Left lung (tissue), 10 donors: ENCODE data around the gene NOS2. TPM values are rescaled to one million over a fixed set of nuclear protein-coding genes. Genes with fewer than 3 reads are reported as not detected.

ENCODE experiments used
- ATAC-seq: fragments of 200-7000 bp; cut with Tn5 transposase; one replicate; pipeline ENCODE4 v1.9.1; 2020; ENCODE audit warnings: moderate library complexity
- DNase-seq, 4 donors: peaks; one replicate each; pipeline ENCODE4 v3.0.0-alpha.2; 2013 to 2020
- H3K27ac ChIP-seq, 2 donors: fragments of 200-600 bp; sonication (generic) in 1 of 2; one replicate each; pipeline versions ENCODE4 v1.5.0 to v1.8.0; 2020 to 2021
- H3K27me3 ChIP-seq, 2 donors: fragments of 200-600 bp; sonication (generic) in 1 of 2; one replicate each; pipeline versions ENCODE4 v1.5.0 to v1.8.0; 2020 to 2021
- H3K36me3 ChIP-seq, 2 donors: fragments of 200-600 bp; sonication (generic) in 1 of 2; one replicate each; pipeline versions ENCODE4 v1.5.0 to v1.8.0; 2020 to 2021
- H3K4me1 ChIP-seq, 2 donors: fragments of 200-600 bp; one replicate each; pipeline ENCODE4 v1.8.0; 2021
- H3K4me3 ChIP-seq, 2 donors: fragments of 200-600 bp; sonication (generic) in 1 of 2; one replicate each; pipeline versions ENCODE4 v1.5.0 to v1.8.0; 2020 to 2021; ENCODE audit warnings: mild to moderate bottlenecking in 1 of 2
- H3K9me3 ChIP-seq, 2 donors: fragments of 200-600 bp; sonication (generic) in 1 of 2; one replicate each; pipeline versions ENCODE4 v1.5.0 to v1.8.0; 2020 to 2021
- intact Hi-C, 2 donors: fragments of 100-400 bp; cut with DNase I; formaldehyde crosslinking; loops; one replicate each; pipeline versions ENCODE4 v1.11.2 to v1.14.2; 2022
- polyA plus RNA-seq, 6 donors: library from polyadenylated mRNA; unstranded; fragments of 120-200 nt; gene quantifications; one replicate each; pipeline ENCODE4 v1.2.1, GENCODE V29; 2013; ENCODE audit not compliant: insufficient read length in 6 of 6
- total RNA-seq, 2 donors: library from RNA; stranded (reverse); fragmentation: NEBNext Ultra II Directional; extraction: Animal tissue kit (Norgen Biotek cat#: 25700); gene quantifications; one replicate each; pipeline ENCODE4 v1.2.1, GENCODE V29; 2021
- TF ChIP-seq, protein P1 (sequence below), 2 donors: fragments of 200-600 bp; sonication (generic) in 1 of 2; IDR thresholded peaks; one replicate each; pipeline versions ENCODE4 v1.5.0 to v1.8.0; 2021; ENCODE audit warnings: antibody characterized with exemption in 2 of 2
- donor health status: DM: no; HTN: yes; CAD: no.
- donor health status: DM: no; HTN: no; CAD: no.

Gene NOS2
- total and polyA plus RNA-seq, 8 donors, result 0.34 to 2.3 (median 1.7) TPM

DNA sequence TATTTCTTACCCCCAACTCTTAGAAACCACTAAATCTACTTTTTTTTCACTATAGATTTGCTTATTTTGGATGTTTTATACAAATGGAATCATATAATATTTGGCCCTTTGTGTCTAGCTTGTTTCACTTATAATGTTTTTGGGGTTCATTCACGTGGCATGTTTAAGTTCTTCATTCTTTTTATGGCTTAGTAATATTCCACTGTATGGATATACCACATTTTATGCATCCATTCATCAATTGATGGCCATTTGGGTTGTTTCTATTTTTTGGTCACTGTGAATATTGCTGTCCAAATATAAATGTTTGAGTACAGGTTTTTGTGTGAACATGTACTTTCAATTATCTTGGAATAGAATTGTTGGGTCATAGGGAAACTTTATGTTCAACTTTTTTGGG, 9.2 kb upstream of the NOS2 start:
- Histone ChIP-seq H3K36me3 (no peaks in the 10 kb centered on the region), H3K27ac (no peak overlapping the region), H3K4me3 (no peak overlapping the region), H3K27me3 (no peaks in the 10 kb centered on the region), H3K9me3 (no peaks in the 10 kb centered on the region), H3K4me1 (peaks cover 5 to 17% of the 10 kb centered on the region in 2 donors)
- ATAC-seq (no peak), DNase-seq (no peak)
- TF ChIP-seq, protein P1, sequence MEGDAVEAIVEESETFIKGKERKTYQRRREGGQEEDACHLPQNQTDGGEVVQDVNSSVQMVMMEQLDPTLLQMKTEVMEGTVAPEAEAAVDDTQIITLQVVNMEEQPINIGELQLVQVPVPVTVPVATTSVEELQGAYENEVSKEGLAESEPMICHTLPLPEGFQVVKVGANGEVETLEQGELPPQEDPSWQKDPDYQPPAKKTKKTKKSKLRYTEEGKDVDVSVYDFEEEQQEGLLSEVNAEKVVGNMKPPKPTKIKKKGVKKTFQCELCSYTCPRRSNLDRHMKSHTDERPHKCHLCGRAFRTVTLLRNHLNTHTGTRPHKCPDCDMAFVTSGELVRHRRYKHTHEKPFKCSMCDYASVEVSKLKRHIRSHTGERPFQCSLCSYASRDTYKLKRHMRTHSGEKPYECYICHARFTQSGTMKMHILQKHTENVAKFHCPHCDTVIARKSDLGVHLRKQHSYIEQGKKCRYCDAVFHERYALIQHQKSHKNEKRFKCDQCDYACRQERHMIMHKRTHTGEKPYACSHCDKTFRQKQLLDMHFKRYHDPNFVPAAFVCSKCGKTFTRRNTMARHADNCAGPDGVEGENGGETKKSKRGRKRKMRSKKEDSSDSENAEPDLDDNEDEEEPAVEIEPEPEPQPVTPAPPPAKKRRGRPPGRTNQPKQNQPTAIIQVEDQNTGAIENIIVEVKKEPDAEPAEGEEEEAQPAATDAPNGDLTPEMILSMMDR (IDR thresholded peaks at IDR 0.05), result no peak
- intact Hi-C loops, result loop anchor here in 1 of 2 donors (5.0 kb wide), 2 partner anchors 73 to 443 kb away; no protein-coding TSS in a partner anchor

DNA sequence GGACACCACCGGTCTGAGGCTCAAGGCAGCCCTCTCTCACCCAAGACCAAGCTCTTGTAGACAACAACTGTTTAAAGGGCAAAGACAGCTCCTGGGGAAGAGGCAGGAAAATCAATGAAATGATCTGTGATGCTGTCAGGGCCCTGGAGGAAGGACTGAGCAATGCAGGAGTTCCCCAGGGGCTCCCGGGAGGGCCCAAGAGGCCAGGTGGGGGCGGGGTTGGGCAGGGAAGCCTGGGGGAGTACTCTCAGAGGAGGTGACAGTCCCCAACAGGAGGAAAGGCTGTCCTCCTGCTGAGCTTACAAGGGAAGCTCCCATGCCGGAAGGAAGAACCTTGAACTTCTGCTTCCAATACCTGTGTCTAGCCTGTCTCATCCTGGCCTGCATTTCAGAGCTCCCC, 8.3 kb upstream of the NOS2 start:
- H3K9me3 ChIP-seq, result no peaks in the 10 kb centered on the region

DNA sequence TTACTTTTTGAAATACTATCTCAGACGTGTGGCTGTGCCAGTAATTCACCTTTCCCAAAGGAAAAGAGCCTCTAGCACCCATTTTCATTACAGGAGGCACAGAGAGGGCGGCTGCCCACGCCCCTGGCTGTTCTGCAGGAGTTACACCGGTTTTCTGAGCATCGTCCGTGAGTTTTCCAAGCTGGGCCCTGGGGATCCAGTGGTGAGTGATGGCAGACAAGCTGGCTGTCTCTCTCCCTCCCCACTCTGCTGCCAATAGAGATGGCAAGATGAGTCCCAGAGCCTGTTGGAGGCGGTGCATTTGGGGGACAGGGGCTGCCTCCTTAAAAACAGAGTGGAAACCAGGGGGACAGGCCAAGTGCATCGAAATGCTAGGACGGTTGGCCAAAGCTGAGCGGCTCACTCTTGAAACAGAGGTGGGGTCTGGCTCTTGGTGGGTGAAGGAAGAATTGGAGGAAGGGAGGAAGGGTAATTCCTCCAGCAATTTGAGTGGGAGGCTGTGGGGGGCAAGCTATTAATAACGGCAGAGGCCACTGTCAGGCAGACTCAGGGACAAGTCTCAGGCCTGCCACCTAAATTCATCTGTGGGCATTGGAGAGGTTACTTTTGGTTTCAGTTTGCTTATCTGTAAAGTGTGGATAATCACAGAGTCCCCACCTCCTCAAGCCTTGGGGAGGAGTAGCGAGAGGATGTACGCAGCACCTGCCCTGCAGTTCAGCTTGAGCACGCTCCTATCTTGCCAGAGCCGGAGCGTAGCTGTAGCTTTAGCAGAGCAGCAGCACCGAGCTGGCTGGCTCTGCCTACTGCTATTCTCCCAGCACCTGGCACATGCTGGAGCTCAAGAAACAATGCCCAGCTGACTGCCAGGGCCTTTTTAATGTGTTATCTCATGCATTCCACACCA, 7.5 kb upstream of the NOS2 start:
- peak overlapping the region in 1 of 2 donors; percentile 39 for H3K27ac ChIP-seq
- intact Hi-C loops, result loop anchor here in 1 of 2 donors (5.0 kb wide), 2 partner anchors 74 to 444 kb away; no protein-coding TSS in a partner anchor
- H3K36me3 ChIP-seq, result no peaks in the 10 kb centered on the region
- TF ChIP-seq, protein P1 (IDR thresholded peaks at IDR 0.05), result no peak
- peak; percentile 33 for ATAC-seq
- H3K27me3 ChIP-seq, result no peaks in the 10 kb centered on the region
- no peak for DNase-seq
- H3K4me1 ChIP-seq, result peaks cover 5 to 17% of the 10 kb centered on the region in 2 donors
- no peaks in the 10 kb centered on the region for H3K9me3 ChIP-seq
- H3K4me3 ChIP-seq, result no peak overlapping the region

More for the DNA sequence above, 8.3 kb upstream of the NOS2 start:
- H3K36me3 ChIP-seq, result no peaks in the 10 kb centered on the region
- intact Hi-C loops, result loop anchor here in 1 of 2 donors (5.0 kb wide), 2 partner anchors 74 to 444 kb away; no protein-coding TSS in a partner anchor
- H3K27me3 ChIP-seq, result no peaks in the 10 kb centered on the region
- H3K27ac ChIP-seq, result peak overlapping the region in 1 of 2 donors; percentile 39
- no peak for DNase-seq
- peaks cover 5 to 17% of the 10 kb centered on the region in 2 donors for H3K4me1 ChIP-seq
- ATAC-seq, result no peak
- H3K4me3 ChIP-seq, result no peak overlapping the region
- TF ChIP-seq, protein P1 (IDR thresholded peaks at IDR 0.05), result no peak

DNA sequence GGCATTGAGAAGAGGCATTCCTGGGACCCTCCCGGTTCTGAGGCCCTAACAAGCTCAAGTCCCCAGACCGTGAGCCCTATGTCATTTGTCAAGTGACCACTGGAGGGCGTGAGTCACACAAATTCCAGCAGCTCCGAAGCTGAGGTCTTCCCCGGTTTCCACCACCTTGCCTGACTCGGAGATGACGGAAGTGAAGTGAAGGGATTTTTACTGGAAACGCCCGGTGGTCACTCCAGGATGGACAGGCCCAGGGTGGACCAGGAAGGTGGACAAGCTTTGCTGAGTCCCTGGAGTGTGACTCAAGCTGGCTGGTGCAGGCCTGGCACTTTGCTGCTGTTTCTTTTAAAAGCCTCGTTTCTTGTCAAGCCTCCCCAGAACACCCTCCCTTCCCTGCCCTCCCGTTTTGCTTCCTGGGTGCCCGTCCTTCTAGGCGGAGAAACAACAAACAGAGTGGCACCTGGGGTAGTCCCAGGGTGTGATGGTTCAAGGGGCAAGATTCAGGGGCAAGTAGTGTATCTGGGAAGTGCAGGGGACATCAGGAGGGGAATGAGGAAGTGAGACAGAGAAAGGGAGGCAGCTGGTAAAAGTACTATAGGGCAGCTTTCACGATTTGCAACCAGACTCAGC, 5.3 kb upstream of the NOS2 start:
- peak overlapping the region in 1 of 2 donors; percentile 43 for H3K27ac ChIP-seq
- intact Hi-C loops, result loop anchor here in 1 of 2 donors (5.0 kb wide), 2 partner anchors 77 to 447 kb away; no protein-coding TSS in a partner anchor

More for the DNA sequence above, 5.3 kb upstream of the NOS2 start:
- Histone ChIP-seq H3K4me1 (peaks cover 5 to 17% of the 10 kb centered on the region in 2 donors), H3K36me3 (no peaks in the 10 kb centered on the region), H3K9me3 (no peaks in the 10 kb centered on the region), H3K4me3 (peak overlapping the region in 1 of 2 donors; percentile 25), H3K27me3 (no peaks in the 10 kb centered on the region)
- TF ChIP-seq, protein P1 (IDR thresholded peaks at IDR 0.05), result peak; percentile 74 to 83
- ATAC-seq (peak; percentile 99), DNase-seq (peak; percentile 72 to 89 (median 82))
